LHCN-M2 (cell line): ENCODE data around the gene C2. TPM values are rescaled to one million over a fixed set of nuclear protein-coding genes. Genes with fewer than 3 reads are reported as not detected.
"Not testable (repeated sequence)": the region's sequence is repeated elsewhere in the genome, so short reads cannot be mapped to it uniquely, and the experiment has no call there.

Experiments
- DNase-seq: peaks from one replicate; pipeline ENCODE4 v3.0.0-alpha.2; 2012; ENCODE audit warnings: low read depth
- total RNA-seq: library from RNA; depleted of rRNA; stranded (reverse); fragments of >200 nt; gene quantifications from 2 replicates; pipeline ENCODE4 v1.2.3, GENCODE V29; 2014; rRNA removed

Gene C2
- total RNA-seq, 1 experiment from 2014 or later = 0.86 TPM

GRCh38 chr6:31977816-31978431 is 50.4 kb downstream of the C2 start:
- DNase-seq = no peak

GRCh38 chr6:31978831-31979230 is 51.3 kb downstream of the C2 start:
- DNase-seq = no peak

GRCh38 chr6:31979238-31979898 is 51.9 kb downstream of the C2 start:
- no peak for DNase-seq

- DNase-seq = not testable (repeated sequence)
Observed at GRCh38 chr6:31980195-31980876, 52.8 kb downstream of the C2 start.

GRCh38 chr6:31980998-31981397 is 53.5 kb downstream of the C2 start:
- DNase-seq = not testable (repeated sequence)

- DNase-seq = not testable (repeated sequence)
Observed at GRCh38 chr6:31981744-31982143, 54.2 kb downstream of the C2 start, which contains the start of gene C4A. Gene C4A, plus strand, starts transcription at chr6:31982057. Its CDS starts 51 bp downstream, at chr6:31982108.

GRCh38 chr6:31989363-31989762 is 61.8 kb downstream of the C2 start:
- not testable (repeated sequence) for DNase-seq

- not testable (repeated sequence) for DNase-seq
Observed at GRCh38 chr6:31994421-31994820, 66.9 kb downstream of the C2 start.

Other genes with a start within 250 kb of the C2 start
- gene LY6G5C, start 246.7 kb upstream of the C2 start, total RNA-seq = 1.4 and 3.2 TPM in 2 replicates
- gene ABHD16A, start 224.4 kb upstream of the C2 start, total RNA-seq = 45.8 and 50.5 TPM in 2 replicates
- not detected in 2 replicates for gene LY6G6F, start 220.9 kb upstream of the C2 start, total RNA-seq
- not detected in 2 replicates for gene LY6G6D, start 212.4 kb upstream of the C2 start, total RNA-seq
- 0.51 TPM in 1 of 2 replicates, not detected in the other for gene LY6G6C, start 206.0 kb upstream of the C2 start, total RNA-seq
- not detected in 2 replicates for gene MPIG6B, start 204.3 kb upstream of the C2 start, total RNA-seq
- gene DDAH2, start 198.4 kb upstream of the C2 start, total RNA-seq = 78.4 and 85.8 TPM in 2 replicates
- gene CLIC1, start 191.2 kb upstream of the C2 start, total RNA-seq = 771 and 894 TPM in 2 replicates
- gene MSH5, start 187.7 kb upstream of the C2 start, total RNA-seq = 13.2 and 16.5 TPM in 2 replicates
- gene SAPCD1, start 165.1 kb upstream of the C2 start, total RNA-seq = 1.5 and 2.7 TPM in 2 replicates
- gene VWA7, start 150.4 kb upstream of the C2 start, total RNA-seq = not detected in 2 replicates
- 63.2 and 68.7 TPM in 2 replicates for gene VARS1, start 132.0 kb upstream of the C2 start, total RNA-seq
- gene LSM2, start 120.8 kb upstream of the C2 start, total RNA-seq = 78.7 and 88.2 TPM in 2 replicates
- 0.71 and 1.5 TPM in 2 replicates for gene HSPA1L, start 112.4 kb upstream of the C2 start, total RNA-seq
- 98.9 and 101 TPM in 2 replicates for gene HSPA1A, start 112.2 kb upstream of the C2 start, total RNA-seq
- 86.1 and 92.2 TPM in 2 replicates for gene HSPA1B, start 100.0 kb upstream of the C2 start, total RNA-seq
- 43.9 and 57.2 TPM in 2 replicates for gene NEU1, start 64.9 kb upstream of the C2 start, total RNA-seq
- 0.06 TPM in 1 of 2 replicates, not detected in the other for gene SLC44A4, start 48.7 kb upstream of the C2 start, total RNA-seq
- gene EHMT2, start 30.0 kb upstream of the C2 start, total RNA-seq = 58.6 and 60.5 TPM in 2 replicates
- gene ZBTB12, start 25.6 kb upstream of the C2 start, total RNA-seq = 1.2 and 3.0 TPM in 2 replicates
- 1.1 and 1.4 TPM in 2 replicates for gene CFB, start 18.4 kb downstream of the C2 start, total RNA-seq
- gene NELFE, start 31.3 kb downstream of the C2 start, total RNA-seq = 129 TPM in 2 replicates
- gene SKIC2, start 31.5 kb downstream of the C2 start, total RNA-seq = 40.0 and 44.1 TPM in 2 replicates
- gene DXO, start 44.4 kb downstream of the C2 start, total RNA-seq = 19.1 and 19.5 TPM in 2 replicates
- 1.9 and 2.2 TPM in 2 replicates for gene C4A, start 54.3 kb downstream of the C2 start, total RNA-seq
- 1.8 and 3.5 TPM in 2 replicates for gene C4B, start 87.1 kb downstream of the C2 start, total RNA-seq
- 0.13 TPM in 1 of 2 replicates, not detected in the other for gene CYP21A2, start 110.7 kb downstream of the C2 start, total RNA-seq
- under 0.01 and 0.06 TPM in 2 replicates for gene TNXB, start 181.6 kb downstream of the C2 start, total RNA-seq
- gene ATF6B, start 200.5 kb downstream of the C2 start, total RNA-seq = 29.8 and 34.7 TPM in 2 replicates
- 8.4 and 8.9 TPM in 2 replicates for gene FKBPL, start 202.6 kb downstream of the C2 start, total RNA-seq
- gene PRRT1, start 224.2 kb downstream of the C2 start, total RNA-seq = 0.06 TPM in 1 of 2 replicates, not detected in the other
- 15.5 and 19.3 TPM in 2 replicates for gene PPT2, start 226.4 kb downstream of the C2 start, total RNA-seq
- 1.3 and 2.4 TPM in 2 replicates for gene EGFL8, start 236.9 kb downstream of the C2 start, total RNA-seq
- gene AGPAT1, start 248.4 kb downstream of the C2 start, total RNA-seq = 80.3 and 87.0 TPM in 2 replicates